H1 (cell line): Measurements from ENCODE around the gene HIVEP3. TPM values are rescaled to one million over a fixed set of nuclear protein-coding genes. Genes with fewer than 3 reads are reported as not detected.

Experiments
- CTCF ChIA-PET: fragments of 300-600 bp; sonication (Branson Sonifier 250); formaldehyde crosslinking; loops from one replicate; lab custom pipeline; 2021; ENCODE audit not compliant: partially characterized antibody; lab: Charles Lee
- POLR2A ChIA-PET: fragments of 300-600 bp; sonication (Branson Sonifier 250); formaldehyde crosslinking; loops from one replicate; lab custom pipeline; 2021; ENCODE audit warnings: inconsistent platforms; ENCODE audit not compliant: partially characterized antibody; lab: Charles Lee
- DNase-seq, 2 experiments: peaks; one replicate each; pipeline versions ENCODE4 v3.0.0 to v3.0.0-alpha.2; 2010 to 2022; ENCODE audit warnings: low spot score in 2 of 2, low read depth in 1 of 2, mixed read lengths in 1 of 2
- FAIRE-seq: peaks from 2 replicates; lab custom pipeline; 2011; peaks lifted over from hg19 to GRCh38; lab: Jason Lieb, UNC
- H2AFZ ChIP-seq: 2 replicates; pipeline ENCODE4 v1.8.1; 2012; ENCODE audit warnings: low read length, inconsistent platforms
- H2AK5ac ChIP-seq: 2 replicates; pipeline ENCODE4 v1.6.1; 2013; ENCODE audit warnings: low read depth, low read length
- H2BK120ac ChIP-seq: replicated peaks from 2 replicates; pipeline ENCODE3; 2013; ENCODE audit warnings: low read depth, low read length, inconsistent platforms
- H2BK12ac ChIP-seq: 2 replicates; pipeline ENCODE4 v1.6.1; 2013; ENCODE audit warnings: low read depth, low read length
- H2BK15ac ChIP-seq: 2 replicates; pipeline ENCODE4 v1.6.1; 2013; ENCODE audit warnings: low read length
- H2BK20ac ChIP-seq: 2 replicates; pipeline ENCODE4 v1.6.1; 2013; ENCODE audit warnings: low read length
- H2BK5ac ChIP-seq: 2 replicates; pipeline ENCODE4 v1.6.1; 2013; ENCODE audit warnings: low read depth, low read length
- H3K14ac ChIP-seq: 2 replicates; pipeline ENCODE4 v1.6.1; 2013; ENCODE audit warnings: inconsistent platforms; ENCODE audit not compliant: insufficient read length
- H3K18ac ChIP-seq: 2 replicates; pipeline ENCODE4 v1.6.1; 2013; ENCODE audit warnings: low read length; ENCODE audit errors: extremely low read depth
- H3K23ac ChIP-seq: 2 replicates; pipeline ENCODE4 v1.6.1; 2013; ENCODE audit warnings: inconsistent platforms; ENCODE audit not compliant: insufficient read length
- H3K23me2 ChIP-seq: 2 replicates; pipeline ENCODE4 v1.6.1; 2013; ENCODE audit warnings: low read depth, low read length
- H3K27ac ChIP-seq: 2 replicates; pipeline ENCODE4 v1.6.1; 2011; ENCODE audit warnings: low read depth, low read length, inconsistent platforms
- H3K27me3 ChIP-seq, 4 experiments: replicated peaks in 1 of 4; 1 replicate in 1 of 4; 2 replicates in 3 of 4; pipeline versions ENCODE4 v1.6.1 to v1.8.1; 2011 to 2013; ENCODE audit warnings: low read length in 3 of 4, mild to moderate bottlenecking in 3 of 4, inconsistent platforms in 2 of 4, mixed read lengths in 2 of 4, moderate library complexity in 1 of 4; ENCODE audit not compliant: control insufficient read depth in 3 of 4, insufficient read depth in 3 of 4; ENCODE audit errors: extremely low read depth in 1 of 4
- H3K36me3 ChIP-seq, 4 experiments: 2 replicates each; pipeline versions ENCODE4 v1.6.1 to v1.8.1; 2011 to 2013; ENCODE audit warnings: mild to moderate bottlenecking in 4 of 4, low read length in 3 of 4, moderate library complexity in 2 of 4, control low read depth in 1 of 4, inconsistent platforms in 1 of 4; ENCODE audit not compliant: insufficient read depth in 4 of 4, control insufficient read depth in 2 of 4
- H3K4ac ChIP-seq: replicated peaks from 2 replicates; pipeline ENCODE3; 2013; ENCODE audit warnings: low read length, low read depth, mixed read lengths, inconsistent platforms; ENCODE audit not compliant: insufficient read length
- H3K4me1 ChIP-seq, 4 experiments: replicated peaks in 1 of 4; 1 replicate in 1 of 4; 2 replicates in 3 of 4; pipeline versions ENCODE4 v1.6.1 to v1.8.1; 2011 to 2013; ENCODE audit warnings: low read length in 3 of 4, inconsistent platforms in 2 of 4, mixed read lengths in 1 of 4; ENCODE audit not compliant: insufficient read depth in 4 of 4, control insufficient read depth in 3 of 4
- H3K4me2 ChIP-seq, 2 experiments: 2 replicates each; pipeline versions ENCODE4 v1.6.1 to v1.8.1; 2011 to 2013; ENCODE audit warnings: low read depth in 2 of 2, low read length in 2 of 2, control low read depth in 1 of 2, inconsistent platforms in 1 of 2, mild to moderate bottlenecking in 1 of 2; ENCODE audit not compliant: insufficient read depth in 1 of 2
- H3K4me3 ChIP-seq, 4 experiments: fragments of 200-600, 300-600 bp in 1 of 4; sonication (generic), shearing (Covaris generic), sonication (Bioruptor Twin) in 1 of 4; 2 replicates each; pipeline versions ENCODE4 v1.5.1 to v1.8.1; 2011 to 2016; ENCODE audit warnings: low read length in 4 of 4, low read depth in 3 of 4, control low read depth in 2 of 4, inconsistent platforms in 2 of 4, mild to moderate bottlenecking in 2 of 4, mixed read lengths in 1 of 4, moderate library complexity in 1 of 4; ENCODE audit not compliant: insufficient read depth in 2 of 4; ENCODE audit errors: extremely low read depth in 1 of 4
- H3K56ac ChIP-seq: replicated peaks from 2 replicates; pipeline ENCODE3; 2013; ENCODE audit warnings: low read depth, mild to moderate bottlenecking, mixed read lengths, low read length, inconsistent platforms; ENCODE audit not compliant: insufficient read length
- H3K79me1 ChIP-seq: 2 replicates; pipeline ENCODE4 v1.6.1; 2013; ENCODE audit warnings: low read depth, low read length, control low read depth
- H3K79me2 ChIP-seq, 2 experiments: 2 replicates each; pipeline versions ENCODE4 v1.6.1 to v1.8.1; 2012 to 2013; ENCODE audit warnings: low read length in 2 of 2, mild to moderate bottlenecking in 2 of 2, inconsistent platforms in 1 of 2; ENCODE audit not compliant: insufficient read depth in 2 of 2, control insufficient read depth in 1 of 2
- H3K9ac ChIP-seq, 4 experiments: replicated peaks in 1 of 4; 1 replicate in 1 of 4; 2 replicates in 3 of 4; pipeline versions ENCODE4 v1.6.1 to v1.8.1; 2011 to 2013; ENCODE audit warnings: low read depth in 3 of 4, low read length in 3 of 4, control low read depth in 2 of 4, mild to moderate bottlenecking in 2 of 4, moderate library complexity in 2 of 4, inconsistent platforms in 1 of 4; ENCODE audit errors: extremely low read depth in 1 of 4
- H3K9me3 ChIP-seq, 2 experiments: 2 replicates each; pipeline versions ENCODE4 v1.6.1 to v1.8.1; 2012 to 2013; ENCODE audit warnings: mild to moderate bottlenecking in 2 of 2, moderate library complexity in 2 of 2, control low read depth in 1 of 2, inconsistent platforms in 1 of 2, low read depth in 1 of 2, low read length in 1 of 2, mixed read lengths in 1 of 2; ENCODE audit not compliant: insufficient read depth in 2 of 2
- H4K20me1 ChIP-seq, 2 experiments: replicated peaks in 1 of 2; 2 replicates each; pipeline versions ENCODE3 to v1.8.1; 2011 to 2013; ENCODE audit warnings: inconsistent platforms in 2 of 2, low read length in 2 of 2, mild to moderate bottlenecking in 1 of 2; ENCODE audit not compliant: insufficient read depth in 2 of 2, control insufficient read depth in 1 of 2
- H4K5ac ChIP-seq: 2 replicates; pipeline ENCODE4 v1.6.1; 2013; ENCODE audit warnings: low read length, low read depth, mixed read lengths, inconsistent platforms; ENCODE audit not compliant: insufficient read length
- H4K8ac ChIP-seq: 2 replicates; pipeline ENCODE4 v1.8.0; 2013; ENCODE audit warnings: mild to moderate bottlenecking, moderate library complexity, low read length, inconsistent platforms; ENCODE audit not compliant: insufficient read depth; ENCODE audit errors: extremely low read depth
- H4K91ac ChIP-seq: replicated peaks from 2 replicates; pipeline ENCODE3; 2013; ENCODE audit warnings: low read length, mixed read lengths, inconsistent platforms; ENCODE audit not compliant: insufficient read length
- BRCA1 ChIP-seq: IDR thresholded peaks from 2 replicates; pipeline ENCODE4 v1.6.1; 2012; ENCODE audit warnings: low read depth, low read length, improper control_type of control experiment
- GABPA ChIP-seq: IDR thresholded peaks from 2 replicates; pipeline ENCODE4 v1.6.1; 2011; ENCODE audit warnings: mild to moderate bottlenecking, low read length, moderate library complexity, borderline replicate concordance; ENCODE audit not compliant: insufficient read depth
- KDM4A ChIP-seq: IDR thresholded peaks from one replicate; pipeline ENCODE4 v1.7.1; 2012; ENCODE audit warnings: low read depth, mild to moderate bottlenecking, moderate library complexity, low read length, inconsistent platforms; ENCODE audit not compliant: severe bottlenecking
- WGBS, 2 experiments: shearing (Covaris generic) in 1 of 2; methylation state at CpG; one replicate each; pipeline versions ENCODE4 v1.1.6 to v1.1.7; 2013 to 2015; ENCODE audit warnings: low lambda C conversion rate in 2 of 2, mixed read lengths in 2 of 2, inconsistent platforms in 1 of 2, low coverage in 1 of 2, missing lambda C conversion rate in 1 of 2; ENCODE audit not compliant: insufficient replicate concordance in 2 of 2, insufficient coverage in 1 of 2, insufficient read length in 1 of 2; ENCODE audit errors: extremely low coverage in 1 of 2, missing lambda C conversion rate in 1 of 2; 5-methylcytosine and 5-hydroxymethylcytosine counted together
- polyA plus RNA-seq, 7 experiments: library from polyadenylated mRNA; depleted of rRNA in 3 of 7; stranded (reverse) in 5 of 7; unstranded in 2 of 7; fragments of >200 nt in 5 of 7; fragments of 200-250 nt in 2 of 7; gene quantifications; 1 replicate in 5 of 7; 2 replicates in 1 of 7; 4 replicates in 1 of 7; pipeline versions ENCODE4 v1.2.1 to v1.2.3, GENCODE V29; 2011 to 2013; ENCODE audit warnings: missing spikeins in 2 of 7, mixed read lengths in 2 of 7
- total RNA-seq: library from RNA; stranded (reverse); fragmentation: NEBNext Ultra II Directional; extraction: Animal tissue kit (Norgen Biotek cat#: 25700); gene quantifications from 2 replicates; pipeline ENCODE4 v1.2.1, GENCODE V29; 2021
- TF ChIP-seq, protein P1 (sequence below): IDR thresholded peaks from 2 replicates; pipeline ENCODE4 v1.6.1; 2011; ENCODE audit warnings: low read depth, mild to moderate bottlenecking, low read length; ENCODE audit not compliant: insufficient read depth

Gene HIVEP3
- total and polyA plus RNA-seq, 2 of the 8 experiments (the other 6 are each of a cell fraction or from before 2014, with no cell fraction given), result 0.24 to 0.69 TPM

DNA sequence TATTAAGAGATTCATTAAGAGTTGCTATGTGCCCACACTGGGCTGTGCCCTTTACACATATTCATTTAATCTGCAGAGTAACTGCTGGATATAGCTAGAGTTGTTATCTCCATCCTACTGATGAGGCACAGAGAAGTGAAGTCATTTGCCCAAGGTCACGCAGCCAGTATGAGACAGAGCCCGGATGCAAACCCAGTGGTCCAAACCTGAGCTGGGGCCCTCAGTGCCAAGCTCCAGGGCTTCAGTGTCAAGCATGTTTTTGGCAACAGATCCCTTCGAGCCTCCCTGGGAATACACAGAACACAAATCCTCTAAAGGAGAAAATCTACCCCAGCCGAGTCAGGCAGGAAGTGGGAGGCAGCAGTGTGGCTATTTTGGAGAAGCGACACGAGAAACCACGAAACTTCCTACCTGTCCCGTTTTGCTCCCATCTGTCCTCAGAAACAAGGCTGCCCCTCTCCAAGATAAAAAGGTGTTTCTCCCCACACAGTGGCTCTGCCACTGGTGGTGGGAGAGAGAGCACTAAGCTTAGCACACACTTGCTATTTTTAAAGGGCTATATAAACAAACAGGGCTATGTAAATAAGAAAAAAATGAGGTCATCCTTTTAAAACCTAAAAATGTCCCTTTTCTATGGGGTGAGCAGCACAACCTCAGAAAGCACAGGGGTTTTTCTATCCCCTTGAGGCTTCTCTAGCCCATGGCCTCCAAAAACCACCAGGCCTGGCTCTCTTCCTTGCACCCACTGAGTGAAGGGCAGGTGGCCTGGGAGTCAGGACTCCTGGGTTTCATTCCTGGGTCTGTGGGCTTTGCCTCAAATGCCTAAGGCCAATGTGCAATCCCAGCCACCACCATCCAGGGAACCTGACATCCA, 295.6 kb downstream of the HIVEP3 start:
- POLR2A ChIA-PET, result interaction anchor here (2.1 kb wide), 1 partner anchor 10 kb away, joined by 5 read pairs; no protein-coding TSS in a partner anchor
- CTCF ChIA-PET, result interaction anchor here (1.0 to 2.3 kb wide), 3 partner anchors 8 to 156 kb away, joined by 3 to 6 read pairs (median 3); no protein-coding TSS in a partner anchor
- H4K5ac ChIP-seq, result no peak overlapping the region
- H2BK120ac ChIP-seq, result no peak overlapping the region
- 85% methylated on average over 8 of the region's 8 CpGs; no CpG with 5 or more reads in 1 of the 2 experiments for WGBS, 2 experiments
- no peak overlapping the region for H2BK5ac ChIP-seq
- H3K14ac ChIP-seq, result no peak overlapping the region
- FAIRE-seq (no peak), DNase-seq (peak in 1 of 2 experiments; percentile 34)
- no peaks in the 10 kb centered on the region; a peak in 2 of 7 replicates for H3K27me3 ChIP-seq
- H3K4me3 ChIP-seq, result no peak overlapping the region
- H2BK20ac ChIP-seq, result no peak overlapping the region
- no peak overlapping the region for H3K18ac ChIP-seq
- no peaks in the 10 kb centered on the region for H3K79me2 ChIP-seq
- H3K27ac ChIP-seq, result no peak overlapping the region
- H3K9ac ChIP-seq, result no peak overlapping the region
- H2AFZ ChIP-seq, result no peak overlapping the region
- H3K4ac ChIP-seq, result no peak overlapping the region
- H3K4me2 ChIP-seq, result no peak overlapping the region
- H3K23me2 ChIP-seq, result no peaks in the 10 kb centered on the region
- peaks cover 2 to 11% (median 6%) of the 10 kb centered on the region in 4 experiments; a peak in 5 of 7 replicates for H3K4me1 ChIP-seq
- no peaks in the 10 kb centered on the region for H3K79me1 ChIP-seq
- no peak overlapping the region for H2BK15ac ChIP-seq
- H4K91ac ChIP-seq, result no peak overlapping the region
- no peak overlapping the region for H2AK5ac ChIP-seq
- H2BK12ac ChIP-seq, result no peak overlapping the region
- no peak overlapping the region for H3K56ac ChIP-seq
- no peaks in the 10 kb centered on the region for H3K36me3 ChIP-seq
- H4K8ac ChIP-seq, result no peak overlapping the region
- H4K20me1 ChIP-seq, result no peaks in the 10 kb centered on the region
- H3K23ac ChIP-seq, result no peak overlapping the region
- no peaks in the 10 kb centered on the region for H3K9me3 ChIP-seq
- TF ChIP-seq, protein P1, sequence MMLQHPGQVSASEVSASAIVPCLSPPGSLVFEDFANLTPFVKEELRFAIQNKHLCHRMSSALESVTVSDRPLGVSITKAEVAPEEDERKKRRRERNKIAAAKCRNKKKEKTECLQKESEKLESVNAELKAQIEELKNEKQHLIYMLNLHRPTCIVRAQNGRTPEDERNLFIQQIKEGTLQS, result no peak
- TF ChIP-seq BRCA1 (no peak), GABPA (no peak), KDM4A (no peak)
